ENCODE data around the gene FRZB.

FRZB gene

GRCh38 chr2:182845794-182846417 is 20.5 kb downstream of the FRZB start:
- no peak for DNase-seq (ENCODE audit: low spot score)
- no peak for FAIRE-seq

- FAIRE-seq (no peak), DNase-seq (ENCODE audit: low spot score) (no peak)
Measured at GRCh38 chr2:182836451-182836850, 30.0 kb downstream of the FRZB start.

- FAIRE-seq (no peak), DNase-seq (ENCODE audit: low spot score) (no peak)
Measured at GRCh38 chr2:182834293-182834692, 32.1 kb downstream of the FRZB start.

GRCh38 chr2:182833084-182833854 is 33.2 kb downstream of the FRZB start:
- DNase-seq (ENCODE audit: low spot score) = no peak

GRCh38 chr2:182831921-182832320 is 34.5 kb downstream of the FRZB start:
- DNase-seq (ENCODE audit: low spot score) (no peak), FAIRE-seq (no peak)

More at GRCh38 chr2:182833084-182833854, 33.2 kb downstream of the FRZB start:
- FAIRE-seq = no peak

- no peak for DNase-seq (ENCODE audit: low spot score)
- FAIRE-seq = no peak
Measured at GRCh38 chr2:182831101-182831500, 35.3 kb downstream of the FRZB start.

GRCh38 chr2:182827182-182827879 is 39.1 kb downstream of the FRZB start:
- FAIRE-seq = no peak

GRCh38 chr2:182826496-182826895 is 39.9 kb downstream of the FRZB start:
- no peak for DNase-seq (ENCODE audit: low spot score)
- FAIRE-seq = no peak

More at GRCh38 chr2:182827182-182827879, 39.1 kb downstream of the FRZB start:
- DNase-seq (ENCODE audit: low spot score) = no peak

GRCh38 chr2:182826064-182826463 is 40.4 kb downstream of the FRZB start:
- DNase-seq (ENCODE audit: low spot score) (no peak), FAIRE-seq (no peak)

- DNase-seq (ENCODE audit: low spot score) = no peak
- no peak for FAIRE-seq
Measured at GRCh38 chr2:182824767-182825158, 41.7 kb downstream of the FRZB start.

- DNase-seq (ENCODE audit: low spot score) (no peak), FAIRE-seq (no peak)
Measured at GRCh38 chr2:182824056-182824766, 42.2 kb downstream of the FRZB start.

- no peak for DNase-seq (ENCODE audit: low spot score)
- no peak for FAIRE-seq
Measured at GRCh38 chr2:182822733-182823132, 43.7 kb downstream of the FRZB start.

- FAIRE-seq = no peak
- no peak for DNase-seq (ENCODE audit: low spot score)
Measured at GRCh38 chr2:182821182-182821581, 45.3 kb downstream of the FRZB start.

GRCh38 chr2:182819412-182819811 is 47.0 kb downstream of the FRZB start:
- FAIRE-seq (no peak), DNase-seq (ENCODE audit: low spot score) (no peak)

- FAIRE-seq (no peak), DNase-seq (ENCODE audit: low spot score) (no peak)
Measured at GRCh38 chr2:182818925-182819324, 47.5 kb downstream of the FRZB start.

GRCh38 chr2:182818501-182818900 is 47.9 kb downstream of the FRZB start:
- FAIRE-seq (no peak), DNase-seq (ENCODE audit: low spot score) (no peak)

GRCh38 chr2:182817558-182817957 is 48.9 kb downstream of the FRZB start:
- no peak for FAIRE-seq
- no peak for DNase-seq (ENCODE audit: low spot score)

- DNase-seq (ENCODE audit: low spot score) (no peak), FAIRE-seq (no peak)
Measured at GRCh38 chr2:182816866-182817265, 49.6 kb downstream of the FRZB start.

- DNase-seq (ENCODE audit: low spot score) = no peak
- FAIRE-seq = no peak
Measured at GRCh38 chr2:182814804-182815203, 51.6 kb downstream of the FRZB start.

- FAIRE-seq (no peak), DNase-seq (ENCODE audit: low spot score) (no peak)
Measured at GRCh38 chr2:182814380-182814779, 52.1 kb downstream of the FRZB start.

- FAIRE-seq = no peak
- no peak for DNase-seq (ENCODE audit: low spot score)
Measured at GRCh38 chr2:182810087-182810486, 56.4 kb downstream of the FRZB start.

- FAIRE-seq (no peak), DNase-seq (ENCODE audit: low spot score) (no peak)
Measured at GRCh38 chr2:182807319-182807718, 59.1 kb downstream of the FRZB start.

All from RCC 7860 (cell line).